K562 (cell line): ENCODE measurements around the gene CCDC195. TPM values are rescaled to one million over a fixed set of nuclear protein-coding genes. Genes with fewer than 3 reads are reported as not detected.

Source experiments
- ATAC-seq: fragments of 200-7000 bp; cut with Tn5 transposase; 3 replicates; pipeline ENCODE4 v1.9.1; 2020; ENCODE audit warnings: moderate library complexity
- BruUV-seq: library from RNA; stranded (reverse); fragments of 400-500 nt; replicated peaks from 2 replicates; lab custom pipeline; 2021; lab: Mats Ljungman, UMichigan
- CTCF ChIA-PET: fragments of 300-600 bp; formaldehyde crosslinking; extraction: SDS; loops from one replicate; lab custom pipeline; 2021; ENCODE audit warnings: low intra/inter-chr PET ratio; lab: Yijun Ruan, JAX
- POLR2A ChIA-PET: fragments of 300-600, 350-650 bp; sonication (Branson Sonifier 250); formaldehyde crosslinking; extraction: SDS; loops from one replicate; lab custom pipeline; 2021; ENCODE audit warnings: antibody characterized with exemption, inconsistent platforms; lab: Yijun Ruan, JAX
- DNase-seq, 4 experiments: peaks; one replicate each; pipeline versions ENCODE4 v3.0.0 to v3.0.0-alpha.2; 2011 to 2018; ENCODE audit warnings: low spot score in 3 of 4, mixed read lengths in 3 of 4; ENCODE audit errors: extremely low read depth in 1 of 4
- FAIRE-seq: peaks from 2 replicates; lab custom pipeline; 2011; peaks lifted over from hg19 to GRCh38; lab: Jason Lieb, UNC
- H2AFZ ChIP-seq: 2 replicates; pipeline ENCODE4 v1.6.0; 2011; ENCODE audit warnings: low read depth, low read length, control low read depth, inconsistent platforms
- H3K27ac ChIP-seq: fragments of 200-600 bp; 3 replicates; pipeline ENCODE4 v1.8.0; 2011; ENCODE audit warnings: low read depth, mild to moderate bottlenecking, control low read depth, inconsistent platforms, low read length, moderate library complexity, mixed read lengths; ENCODE audit errors: extremely low read depth
- H3K27me3 ChIP-seq, 2 experiments: fragments of 300-600 bp in 1 of 2; 2 replicates in 1 of 2; 3 replicates in 1 of 2; pipeline versions ENCODE4 v1.6.0 to v1.8.0; 2011; ENCODE audit warnings: inconsistent platforms in 2 of 2, low read length in 2 of 2, mild to moderate bottlenecking in 1 of 2, mixed read lengths in 1 of 2, moderate library complexity in 1 of 2; ENCODE audit not compliant: control insufficient read depth in 2 of 2, insufficient read depth in 2 of 2
- H3K36me3 ChIP-seq: fragments of 300-600 bp; 3 replicates; pipeline ENCODE4 v1.8.0; 2011; ENCODE audit warnings: mild to moderate bottlenecking, low read length, inconsistent platforms; ENCODE audit not compliant: control insufficient read depth, insufficient read depth
- H3K4me1 ChIP-seq, 2 experiments: fragments of 200-600 bp in 1 of 2; replicated peaks in 1 of 2; 2 replicates in 1 of 2; 3 replicates in 1 of 2; pipeline versions ENCODE4 v1.5.1 to v1.8.0; 2011; ENCODE audit warnings: inconsistent platforms in 2 of 2, low read length in 2 of 2, mild to moderate bottlenecking in 1 of 2, mixed read lengths in 1 of 2, moderate library complexity in 1 of 2; ENCODE audit not compliant: control insufficient read depth in 2 of 2, insufficient read depth in 2 of 2
- H3K4me2 ChIP-seq: 2 replicates; pipeline ENCODE4 v1.6.1; 2011; ENCODE audit warnings: low read length, control low read depth, inconsistent platforms, mixed read lengths; ENCODE audit not compliant: insufficient read depth
- H3K4me3 ChIP-seq: fragments of 200-600 bp; sonication (generic), shearing (Covaris generic); 2 replicates; pipeline ENCODE4 v1.5.1; 2016; ENCODE audit warnings: control low read depth, inconsistent platforms
- H3K79me2 ChIP-seq: fragments of 200-600 bp; 3 replicates; pipeline ENCODE4 v1.8.0; 2011; ENCODE audit warnings: low read length, inconsistent platforms; ENCODE audit not compliant: control insufficient read depth, insufficient read depth
- H3K9ac ChIP-seq, 2 experiments: 2 replicates each; pipeline versions ENCODE4 v1.6.0 to v1.6.1; 2011; ENCODE audit warnings: low read depth in 2 of 2, low read length in 2 of 2, control low read depth in 1 of 2, inconsistent platforms in 1 of 2, mild to moderate bottlenecking in 1 of 2, mixed read lengths in 1 of 2; ENCODE audit not compliant: insufficient read depth in 1 of 2
- H3K9me1 ChIP-seq: one replicate; pipeline ENCODE4 v1.6.0; 2011; ENCODE audit warnings: inconsistent platforms, mild to moderate bottlenecking, low read length, moderate library complexity; ENCODE audit not compliant: control insufficient read depth, insufficient read depth
- H3K9me3 ChIP-seq: replicated peaks from 2 replicates; pipeline ENCODE4 v1.5.1; 2011; ENCODE audit warnings: low read depth, low read length, inconsistent platforms; ENCODE audit not compliant: control insufficient read depth, insufficient read depth
- H4K20me1 ChIP-seq: replicated peaks from 2 replicates; pipeline ENCODE4 v1.6.1; 2011; ENCODE audit warnings: low read length, inconsistent platforms, mixed read lengths; ENCODE audit not compliant: control insufficient read depth, insufficient read depth
- ADNP ChIP-seq: fragments of 200-800 bp; sonication (Bioruptor generic); IDR thresholded peaks from 2 replicates; pipeline ENCODE4 v1.6.1; 2016; ENCODE audit warnings: missing genetic modification characterization, missing compliant biosample characterization
- E2F1 ChIP-seq: sonication (generic); formaldehyde crosslinking; IDR thresholded peaks from 2 replicates; pipeline ENCODE4 v1.8.1; 2023; ENCODE audit warnings: mild to moderate bottlenecking, missing genetic modification reagents, moderate library complexity
- ELK3 ChIP-seq: fragments of 450-650 bp; formaldehyde crosslinking; IDR thresholded peaks from 2 replicates; pipeline ENCODE4 v1.4.0; 2020; ENCODE audit warnings: mild to moderate bottlenecking
- MECOM ChIP-seq: fragments of 250-450 bp; sonication (Bioruptor Pico); IDR thresholded peaks from 2 replicates; pipeline ENCODE4 v1.8.0; 2022; ENCODE audit warnings: inconsistent platforms
- MEIS2 ChIP-seq: fragments of 450-650 bp; IDR thresholded peaks from 2 replicates; pipeline ENCODE4 v1.6.1; 2014; ENCODE audit warnings: mild to moderate bottlenecking; ENCODE audit not compliant: partially characterized antibody
- PTBP1 ChIP-seq: fragments of 200-400 bp; formaldehyde crosslinking; IDR thresholded peaks from 2 replicates; pipeline ENCODE4 v1.6.1; 2017; ENCODE audit warnings: low read depth, low read length
- TAF15 ChIP-seq: fragments of 200-400 bp; formaldehyde crosslinking; IDR thresholded peaks from 2 replicates; pipeline ENCODE4 v1.6.1; 2017; ENCODE audit warnings: mild to moderate bottlenecking, low read depth, low read length, moderate library complexity
- TOE1 ChIP-seq, 2 experiments: fragments of 450-650 bp in 1 of 2; sonication (generic) in 1 of 2; formaldehyde crosslinking in 1 of 2; IDR thresholded peaks; 2 replicates each; pipeline versions ENCODE4 v1.7.1 to v1.8.0; 2016 to 2022; ENCODE audit warnings: borderline replicate concordance in 2 of 2, mild to moderate bottlenecking in 2 of 2, antibody characterized with exemption in 1 of 2, inconsistent platforms in 1 of 2, low read depth in 1 of 2, missing genetic modification reagents in 1 of 2, moderate library complexity in 1 of 2
- ZNF143 ChIP-seq: sonication (generic); formaldehyde crosslinking; IDR thresholded peaks from 2 replicates; pipeline ENCODE4 v1.9.0; 2022; ENCODE audit warnings: mild to moderate bottlenecking, missing genetic modification reagents
- ZNF318 ChIP-seq, 2 experiments: fragments of 450-650 bp; IDR thresholded peaks; 2 replicates each; pipeline ENCODE4 v1.6.1; 2016; ENCODE audit warnings: mild to moderate bottlenecking in 2 of 2, borderline replicate concordance in 1 of 2, low read depth in 1 of 2, moderate library complexity in 1 of 2
- ZNF511 ChIP-seq: sonication (generic); formaldehyde crosslinking; IDR thresholded peaks from 2 replicates; pipeline ENCODE4 v1.8.0; 2022; ENCODE audit warnings: mild to moderate bottlenecking, missing genetic modification reagents
- WGBS: fragments of 100-300 bp; shearing (Covaris generic); methylation state at CpG from one replicate; pipeline ENCODE4 v1.1.6; 2016; ENCODE audit warnings: low coverage, mixed read lengths; ENCODE audit not compliant: insufficient coverage; ENCODE audit errors: missing lambda C conversion rate; 5-methylcytosine and 5-hydroxymethylcytosine counted together
- in situ Hi-C: fragments of 300-500 bp; cut with MboI; formaldehyde crosslinking; loops from 4 replicates; pipeline ENCODE4 v1.15.0; 2018; ENCODE audit warnings: inconsistent platforms, mixed read lengths
- intact Hi-C: fragments of 100-400 bp; cut with micrococcal nuclease; formaldehyde crosslinking; loops from 2 replicates; pipeline ENCODE4 v1.14.2; 2022
- polyA plus RNA-seq, 8 experiments: library from polyadenylated mRNA; depleted of rRNA in 4 of 8; stranded (reverse) in 5 of 8; unstranded in 3 of 8; fragments of >200 nt; fragmentation: Nextera tagmentation in 2 of 8; fragmentation: Illumina TruSeq in 1 of 8; extraction: Ambion mirVana in 2 of 8; extraction: Trizol in 1 of 8; gene quantifications; 2 replicates each; pipeline versions ENCODE4 v1.2.1 to v1.2.3, GENCODE V29; 2011 to 2014; ENCODE audit warnings: inconsistent platforms in 1 of 8, missing spikeins in 1 of 8
- total RNA-seq, 7 experiments: library from RNA; depleted of rRNA in 6 of 7; stranded (reverse); fragments of >200 nt in 6 of 7; fragmentation: Illumina TruSeq in 2 of 7; extraction: Trizol in 2 of 7; gene quantifications; 2 replicates each; pipeline versions ENCODE4 v1.2.1 to v1.2.3, GENCODE V29; 2011 to 2021; ENCODE audit warnings: low replicate concordance in 1 of 7

Gene CCDC195
- total and polyA plus RNA-seq, 9 of the 15 experiments (the other 6 are each of a cell fraction or from before 2014, with no cell fraction given) = not detected

- Histone ChIP-seq H2AFZ (no peak overlapping the region), H3K4me2 (no peak overlapping the region), H4K20me1 (no peaks in the 10 kb centered on the region), H3K4me3 (no peak overlapping the region), H3K36me3 (no peaks in the 10 kb centered on the region), H3K9me1 (no peaks in the 10 kb centered on the region), H3K27ac (no peak overlapping the region), H3K9ac (no peak overlapping the region), H3K4me1 (no peaks in the 10 kb centered on the region), H3K9me3 (no peaks in the 10 kb centered on the region), H3K79me2 (no peaks in the 10 kb centered on the region), H3K27me3 (no peaks in the 10 kb centered on the region)
- in situ Hi-C loops = no loop called here
- intact Hi-C loops = no loop called here
- no TSS peak for BruUV-seq
- CTCF ChIA-PET = no interaction called here
- whole genome bisulfite sequencing = 0% methylated on average over 1 of the region's 1 CpG
- ATAC-seq (no peak), DNase-seq (no peak), FAIRE-seq (no peak)
- POLR2A ChIA-PET = no interaction called here
- TF ChIP-seq MECOM (CRISPR knock-in tag) (no peak), ZNF318 (IDR thresholded peaks at IDR 0.05; ENCODE audit: borderline replicate concordance in 1 of 2, low read depth in 1 of 2) (no peak), MEIS2 (no peak), TAF15 (no peak), ZNF143 (CRISPR knock-in tag) (no peak), PTBP1 (no peak), TOE1 (IDR thresholded peaks at IDR 0.05; ENCODE audit: borderline replicate concordance) (no peak), TOE1 (CRISPR knock-in tag; IDR thresholded peaks at IDR 0.05; ENCODE audit: borderline replicate concordance, low read depth) (no peak), ZNF511 (CRISPR knock-in tag) (no peak), E2F1 (CRISPR knock-in tag) (no peak), ELK3 (CRISPR knock-in tag) (no peak), ADNP (tag) (no peak)
These were observed 34.0 kb downstream of the CCDC195 start for GRCh38 chr2:224682134-224682533.
